Measurements from ENCODE around the gene RAD51B.

The RAD51B gene

DNA sequence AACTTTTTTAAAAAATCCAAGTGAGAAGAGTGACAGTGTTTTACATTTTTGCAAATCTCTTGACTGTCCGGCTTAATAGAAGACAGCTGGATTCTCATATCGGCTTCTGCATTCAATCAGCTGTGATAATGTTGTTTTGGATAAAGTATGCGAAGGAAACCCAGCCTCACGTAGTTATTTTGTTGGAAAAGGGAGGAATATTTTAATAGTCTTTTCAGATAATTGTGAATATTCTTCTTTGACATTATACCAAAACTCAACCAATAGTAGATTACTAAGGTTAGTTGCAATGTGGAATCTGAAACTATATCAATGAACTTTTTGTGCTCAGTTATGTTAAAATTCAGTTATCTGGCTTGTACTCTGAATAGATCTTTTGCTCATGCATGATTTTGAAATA, 696.8 kb downstream of the RAD51B start:
- TF ChIP-seq SUZ12 (IDR thresholded peaks at IDR 0.05; ENCODE audit: extremely low read depth, insufficient read depth, insufficient read length) = no peak
- no peak for TF ChIP-seq ZNF274 (IDR thresholded peaks at IDR 0.05; ENCODE audit: low read depth, low read length)
- TF ChIP-seq YY1 (IDR thresholded peaks at IDR 0.05; ENCODE audit: insufficient read depth, insufficient read length) = no peak
- Histone ChIP-seq H3K9me3 (ENCODE audit: insufficient read depth, low read length) (no peaks in the 10 kb centered on the region), H3K4me1 (ENCODE audit: insufficient read depth, insufficient read length) (peaks cover 2% of the 10 kb centered on the region), H3K9ac (ENCODE audit: insufficient read length, low read depth) (no peak overlapping the region), H3K4me3 (ENCODE audit: insufficient read length, low read depth) (no peak overlapping the region), H3K36me3 (ENCODE audit: insufficient read depth, insufficient read length, low read length) (no peaks in the 10 kb centered on the region), H3K27me3 (ENCODE audit: insufficient read depth, insufficient read length) (no peaks in the 10 kb centered on the region)
- no peak for DNase-seq (ENCODE audit: low read depth, low spot score)

GRCh38 chr14:68518166-68518565, 698.6 kb downstream of the RAD51B start:
- Histone ChIP-seq H3K36me3 (ENCODE audit: insufficient read depth, insufficient read length, low read length) (no peaks in the 10 kb centered on the region), H3K9ac (ENCODE audit: insufficient read length, low read depth) (no peak overlapping the region), H3K27me3 (ENCODE audit: insufficient read depth, insufficient read length) (no peaks in the 10 kb centered on the region), H3K9me3 (ENCODE audit: insufficient read depth, low read length) (no peaks in the 10 kb centered on the region), H3K4me3 (ENCODE audit: insufficient read length, low read depth) (no peak overlapping the region), H3K4me1 (ENCODE audit: insufficient read depth, insufficient read length) (peaks cover 5% of the 10 kb centered on the region)
- no peak for TF ChIP-seq SUZ12 (IDR thresholded peaks at IDR 0.05; ENCODE audit: extremely low read depth, insufficient read depth, insufficient read length)
- no peak for TF ChIP-seq YY1 (IDR thresholded peaks at IDR 0.05; ENCODE audit: insufficient read depth, insufficient read length)
- TF ChIP-seq ZNF274 (IDR thresholded peaks at IDR 0.05; ENCODE audit: low read depth, low read length) = no peak
- no peak for DNase-seq (ENCODE audit: low read depth, low spot score)

DNA sequence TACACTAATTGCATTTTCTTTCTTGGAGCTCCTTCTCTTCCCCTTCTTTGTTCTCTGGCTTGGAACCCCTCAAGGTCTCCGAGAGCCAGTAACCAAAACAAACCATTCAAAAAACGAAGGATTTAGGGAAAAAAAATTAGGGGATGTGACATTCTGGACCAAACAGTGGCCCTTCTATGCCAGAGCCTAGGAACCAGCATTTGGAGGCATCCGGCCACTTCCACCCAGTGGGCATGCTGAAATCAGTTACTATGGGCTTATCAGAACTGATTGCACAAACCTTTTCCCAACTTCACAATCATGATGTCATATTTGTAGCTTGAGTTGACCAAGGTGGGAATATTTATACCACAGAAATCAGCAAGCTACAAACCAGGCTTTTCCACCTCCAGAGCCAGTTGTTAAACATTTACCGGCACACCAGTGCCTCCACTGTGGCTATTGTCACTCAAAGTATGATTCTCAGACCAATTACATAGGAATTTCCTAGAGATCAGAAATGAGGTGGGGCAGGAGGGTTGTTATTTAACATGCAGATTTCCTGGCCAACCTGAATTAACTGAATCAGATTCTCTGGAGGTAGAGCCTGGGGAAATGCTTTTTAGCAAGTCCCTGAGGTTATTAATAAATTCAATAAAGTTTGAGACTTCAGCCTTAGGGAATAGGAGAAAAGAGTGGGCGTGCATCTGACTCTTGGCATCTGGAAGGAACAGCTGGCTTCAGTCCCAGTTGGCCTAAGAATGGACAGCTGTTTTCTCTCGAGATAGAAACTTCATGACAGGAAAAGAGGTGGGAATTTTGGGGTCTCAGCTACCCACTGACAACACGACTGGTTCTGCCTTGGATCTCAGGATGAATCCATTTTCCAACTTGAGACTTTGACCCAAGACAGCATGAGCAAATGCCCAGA, 699.4 kb downstream of the RAD51B start:
- TF ChIP-seq YY1 (IDR thresholded peaks at IDR 0.05; ENCODE audit: insufficient read depth, insufficient read length) (no peak), ZNF274 (IDR thresholded peaks at IDR 0.05; ENCODE audit: low read depth, low read length) (no peak), SUZ12 (IDR thresholded peaks at IDR 0.05; ENCODE audit: extremely low read depth, insufficient read depth, insufficient read length) (no peak)
- Histone ChIP-seq H3K36me3 (ENCODE audit: insufficient read depth, insufficient read length, low read length) (no peaks in the 10 kb centered on the region), H3K27me3 (ENCODE audit: insufficient read depth, insufficient read length) (no peaks in the 10 kb centered on the region), H3K9ac (ENCODE audit: insufficient read length, low read depth) (no peak overlapping the region), H3K4me3 (ENCODE audit: insufficient read length, low read depth) (no peak overlapping the region), H3K9me3 (ENCODE audit: insufficient read depth, low read length) (no peaks in the 10 kb centered on the region), H3K4me1 (ENCODE audit: insufficient read depth, insufficient read length) (peaks cover 5% of the 10 kb centered on the region)
- DNase-seq (ENCODE audit: low read depth, low spot score) = no peak

- DNase-seq (ENCODE audit: low read depth, low spot score) = no peak
- Histone ChIP-seq H3K9ac (ENCODE audit: insufficient read length, low read depth) (no peak overlapping the region), H3K36me3 (ENCODE audit: insufficient read depth, insufficient read length, low read length) (no peaks in the 10 kb centered on the region), H3K9me3 (ENCODE audit: insufficient read depth, low read length) (no peaks in the 10 kb centered on the region), H3K4me3 (ENCODE audit: insufficient read length, low read depth) (no peak overlapping the region), H3K4me1 (ENCODE audit: insufficient read depth, insufficient read length) (peaks cover 5% of the 10 kb centered on the region), H3K27me3 (ENCODE audit: insufficient read depth, insufficient read length) (no peaks in the 10 kb centered on the region)
- TF ChIP-seq SUZ12 (IDR thresholded peaks at IDR 0.05; ENCODE audit: extremely low read depth, insufficient read depth, insufficient read length) = no peak
- no peak for TF ChIP-seq YY1 (IDR thresholded peaks at IDR 0.05; ENCODE audit: insufficient read depth, insufficient read length)
- TF ChIP-seq ZNF274 (IDR thresholded peaks at IDR 0.05; ENCODE audit: low read depth, low read length) = no peak
Measured at GRCh38 chr14:68519671-68520187, 700.1 kb downstream of the RAD51B start.

- Histone ChIP-seq H3K9me3 (ENCODE audit: insufficient read depth, low read length) (no peaks in the 10 kb centered on the region), H3K4me1 (ENCODE audit: insufficient read depth, insufficient read length) (peaks cover 5% of the 10 kb centered on the region), H3K9ac (ENCODE audit: insufficient read length, low read depth) (no peak overlapping the region), H3K36me3 (ENCODE audit: insufficient read depth, insufficient read length, low read length) (no peaks in the 10 kb centered on the region), H3K4me3 (ENCODE audit: insufficient read length, low read depth) (no peak overlapping the region), H3K27me3 (ENCODE audit: insufficient read depth, insufficient read length) (no peaks in the 10 kb centered on the region)
- TF ChIP-seq ZNF274 (IDR thresholded peaks at IDR 0.05; ENCODE audit: low read depth, low read length) = no peak
- TF ChIP-seq YY1 (IDR thresholded peaks at IDR 0.05; ENCODE audit: insufficient read depth, insufficient read length) = no peak
- TF ChIP-seq SUZ12 (IDR thresholded peaks at IDR 0.05; ENCODE audit: extremely low read depth, insufficient read depth, insufficient read length) = no peak
- peak; percentile 40 for DNase-seq (ENCODE audit: low read depth, low spot score)
Measured at GRCh38 chr14:68520637-68521556, 701.3 kb downstream of the RAD51B start.

DNA sequence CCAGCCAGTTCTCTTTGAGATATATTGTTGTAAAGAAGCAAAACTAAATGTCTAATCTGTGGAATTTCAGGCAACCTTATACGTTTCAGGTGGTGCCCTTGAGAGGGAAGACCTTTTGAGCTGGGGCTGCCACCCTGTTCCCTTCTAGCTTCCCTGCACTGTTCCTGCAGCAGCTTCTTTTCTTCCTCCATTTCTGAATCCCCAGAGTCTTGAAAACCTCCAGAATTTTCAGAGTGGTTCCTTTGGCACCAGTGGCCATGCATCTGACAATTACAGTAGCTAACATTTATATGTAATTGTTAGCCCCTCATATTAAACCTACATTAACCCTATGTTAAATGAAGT, 702.0 kb downstream of the RAD51B start:
- Histone ChIP-seq H3K4me3 (ENCODE audit: insufficient read length, low read depth) (no peak overlapping the region), H3K36me3 (ENCODE audit: insufficient read depth, insufficient read length, low read length) (no peaks in the 10 kb centered on the region), H3K9ac (ENCODE audit: insufficient read length, low read depth) (no peak overlapping the region), H3K4me1 (ENCODE audit: insufficient read depth, insufficient read length) (peaks cover 7% of the 10 kb centered on the region), H3K9me3 (ENCODE audit: insufficient read depth, low read length) (no peaks in the 10 kb centered on the region), H3K27me3 (ENCODE audit: insufficient read depth, insufficient read length) (no peaks in the 10 kb centered on the region)
- DNase-seq (ENCODE audit: low read depth, low spot score) = no peak
- no peak for TF ChIP-seq SUZ12 (IDR thresholded peaks at IDR 0.05; ENCODE audit: extremely low read depth, insufficient read depth, insufficient read length)
- TF ChIP-seq ZNF274 (IDR thresholded peaks at IDR 0.05; ENCODE audit: low read depth, low read length) = no peak
- TF ChIP-seq YY1 (IDR thresholded peaks at IDR 0.05; ENCODE audit: insufficient read depth, insufficient read length) = no peak
